ENCODE data around the gene SLC5A2. TPM values are rescaled to one million over a fixed set of nuclear protein-coding genes. Genes with fewer than 3 reads are reported as not detected.

The SLC5A2 gene
- total and polyA plus RNA-seq, 2 of the 13 experiments (the other 11 are each of a cell fraction or from before 2014, with no cell fraction given): 0.24 to 0.97 TPM

DNA sequence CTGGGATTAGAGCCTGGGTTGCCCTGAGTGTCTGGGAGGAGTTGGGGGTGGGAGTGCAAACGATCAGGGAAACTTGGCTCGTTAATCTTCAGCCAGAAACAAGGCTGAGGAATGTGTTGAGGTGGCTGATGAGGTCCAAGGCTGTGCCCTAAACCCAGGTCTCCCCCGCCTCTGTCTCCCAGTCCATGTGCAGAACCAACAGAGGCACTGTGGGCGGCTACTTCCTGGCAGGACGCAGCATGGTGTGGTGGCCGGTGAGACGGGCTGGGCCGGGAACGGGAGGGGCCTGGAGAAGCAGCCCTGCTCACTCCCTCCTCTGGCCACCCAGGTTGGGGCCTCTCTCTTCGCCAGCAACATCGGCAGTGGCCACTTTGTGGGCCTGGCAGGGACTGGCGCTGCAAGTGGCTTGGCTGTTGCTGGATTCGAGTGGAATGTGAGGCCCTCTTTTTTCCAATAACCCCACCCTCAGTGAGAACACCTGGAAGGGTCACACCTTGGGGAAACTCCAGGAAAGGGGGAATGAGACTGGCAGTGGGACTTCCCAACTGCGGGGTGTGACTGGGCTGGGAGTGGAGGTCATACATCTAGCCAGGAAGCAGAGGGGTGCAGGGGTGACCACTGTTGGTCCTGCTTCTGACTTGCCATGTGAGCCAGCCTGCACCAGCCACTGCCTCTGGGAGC lies 1.7 kb downstream of the SLC5A2 start (continued):
- TF ChIP-seq, protein P1, sequence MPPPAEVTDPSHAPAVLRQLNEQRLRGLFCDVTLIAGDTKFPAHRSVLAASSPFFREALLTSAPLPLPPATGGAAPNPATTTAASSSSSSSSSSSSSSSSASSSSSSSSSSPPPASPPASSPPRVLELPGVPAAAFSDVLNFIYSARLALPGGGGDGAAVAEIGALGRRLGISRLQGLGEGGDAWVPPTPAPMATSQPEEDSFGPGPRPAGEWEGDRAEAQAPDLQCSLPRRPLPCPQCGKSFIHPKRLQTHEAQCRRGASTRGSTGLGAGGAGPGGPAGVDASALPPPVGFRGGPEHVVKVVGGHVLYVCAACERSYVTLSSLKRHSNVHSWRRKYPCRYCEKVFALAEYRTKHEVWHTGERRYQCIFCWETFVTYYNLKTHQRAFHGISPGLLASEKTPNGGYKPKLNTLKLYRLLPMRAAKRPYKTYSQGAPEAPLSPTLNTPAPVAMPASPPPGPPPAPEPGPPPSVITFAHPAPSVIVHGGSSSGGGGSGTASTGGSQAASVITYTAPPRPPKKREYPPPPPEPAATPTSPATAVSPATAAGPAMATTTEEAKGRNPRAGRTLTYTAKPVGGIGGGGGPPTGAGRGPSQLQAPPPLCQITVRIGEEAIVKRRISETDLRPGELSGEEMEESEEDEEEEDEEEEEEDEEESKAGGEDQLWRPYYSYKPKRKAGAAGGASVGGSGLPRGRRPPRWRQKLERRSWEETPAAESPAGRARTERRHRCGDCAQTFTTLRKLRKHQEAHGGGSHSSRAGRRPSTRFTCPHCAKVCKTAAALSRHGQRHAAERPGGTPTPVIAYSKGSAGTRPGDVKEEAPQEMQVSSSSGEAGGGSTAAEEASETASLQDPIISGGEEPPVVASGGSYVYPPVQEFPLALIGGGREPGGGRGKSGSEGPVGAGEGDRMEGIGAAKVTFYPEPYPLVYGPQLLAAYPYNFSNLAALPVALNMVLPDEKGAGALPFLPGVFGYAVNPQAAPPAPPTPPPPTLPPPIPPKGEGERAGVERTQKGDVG (CRISPR knock-in tag; IDR thresholded peaks at IDR 0.05; ENCODE audit: borderline replicate concordance): no peak
- TF ChIP-seq NR2F1 (CRISPR knock-in tag; IDR thresholded peaks at IDR 0.05) (peak in 1 of 2 experiments; percentile 8; a peak in 1 of 4 replicates), RNF2 (conservative IDR thresholded peaks at IDR 0.05; ENCODE audit: low read depth) (no peak), ELF1 (CRISPR knock-in tag; IDR thresholded peaks at IDR 0.05) (peak; percentile 82), ZKSCAN8 (CRISPR knock-in tag; IDR thresholded peaks at IDR 0.05; ENCODE audit: borderline replicate concordance) (no peak), CREM (IDR thresholded peaks at IDR 0.05) (peak; percentile 16; the same call in 1 of the 2 replicates), CREM (CRISPR knock-in tag; IDR thresholded peaks at IDR 0.05) (no peak), ZBTB8A (CRISPR knock-in tag; IDR thresholded peaks at IDR 0.05; ENCODE audit: borderline replicate concordance, low read depth) (no peak), ZNF564 (CRISPR knock-in tag; IDR thresholded peaks at IDR 0.05) (no peak), NBN (conservative IDR thresholded peaks at IDR 0.05) (no peak), MAF1 (CRISPR knock-in tag; IDR thresholded peaks at IDR 0.05; ENCODE audit: borderline replicate concordance) (no peak), ZNF746 (CRISPR knock-in tag; IDR thresholded peaks at IDR 0.05) (peak; percentile 49; the same call in 1 of the 2 replicates), HES4 (CRISPR knock-in tag; IDR thresholded peaks at IDR 0.05; ENCODE audit: borderline replicate concordance) (no peak), MAFG (CRISPR knock-in tag; IDR thresholded peaks at IDR 0.05) (no peak), ZNF550 (CRISPR knock-in tag; IDR thresholded peaks at IDR 0.05; ENCODE audit: borderline replicate concordance) (no peak), EZH2 (conservative IDR thresholded peaks at IDR 0.05; ENCODE audit: low read depth, low read length) (no peak)
- TF ChIP-seq, protein P2, sequence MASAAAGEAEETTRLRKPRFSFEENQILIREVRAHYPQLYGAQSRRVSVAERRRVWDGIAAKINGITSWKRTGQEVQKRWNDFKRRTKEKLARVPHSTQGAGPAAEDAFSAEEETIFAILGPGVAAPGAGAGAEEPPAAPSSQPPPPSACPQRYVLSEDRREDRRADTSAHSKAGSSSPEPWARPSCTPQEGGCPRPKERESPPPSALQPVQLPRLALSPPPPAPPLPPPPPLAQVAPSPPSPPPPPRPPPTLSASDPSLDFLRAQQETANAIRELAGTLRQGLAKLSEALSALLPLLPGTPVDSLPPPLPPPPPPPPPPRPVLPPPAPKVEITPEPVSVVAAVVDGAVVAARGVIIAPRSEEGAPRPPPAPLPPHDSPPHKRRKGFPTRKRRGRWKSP (CRISPR knock-in tag; IDR thresholded peaks at IDR 0.05): no peak
- TF ChIP-seq, protein P3, sequence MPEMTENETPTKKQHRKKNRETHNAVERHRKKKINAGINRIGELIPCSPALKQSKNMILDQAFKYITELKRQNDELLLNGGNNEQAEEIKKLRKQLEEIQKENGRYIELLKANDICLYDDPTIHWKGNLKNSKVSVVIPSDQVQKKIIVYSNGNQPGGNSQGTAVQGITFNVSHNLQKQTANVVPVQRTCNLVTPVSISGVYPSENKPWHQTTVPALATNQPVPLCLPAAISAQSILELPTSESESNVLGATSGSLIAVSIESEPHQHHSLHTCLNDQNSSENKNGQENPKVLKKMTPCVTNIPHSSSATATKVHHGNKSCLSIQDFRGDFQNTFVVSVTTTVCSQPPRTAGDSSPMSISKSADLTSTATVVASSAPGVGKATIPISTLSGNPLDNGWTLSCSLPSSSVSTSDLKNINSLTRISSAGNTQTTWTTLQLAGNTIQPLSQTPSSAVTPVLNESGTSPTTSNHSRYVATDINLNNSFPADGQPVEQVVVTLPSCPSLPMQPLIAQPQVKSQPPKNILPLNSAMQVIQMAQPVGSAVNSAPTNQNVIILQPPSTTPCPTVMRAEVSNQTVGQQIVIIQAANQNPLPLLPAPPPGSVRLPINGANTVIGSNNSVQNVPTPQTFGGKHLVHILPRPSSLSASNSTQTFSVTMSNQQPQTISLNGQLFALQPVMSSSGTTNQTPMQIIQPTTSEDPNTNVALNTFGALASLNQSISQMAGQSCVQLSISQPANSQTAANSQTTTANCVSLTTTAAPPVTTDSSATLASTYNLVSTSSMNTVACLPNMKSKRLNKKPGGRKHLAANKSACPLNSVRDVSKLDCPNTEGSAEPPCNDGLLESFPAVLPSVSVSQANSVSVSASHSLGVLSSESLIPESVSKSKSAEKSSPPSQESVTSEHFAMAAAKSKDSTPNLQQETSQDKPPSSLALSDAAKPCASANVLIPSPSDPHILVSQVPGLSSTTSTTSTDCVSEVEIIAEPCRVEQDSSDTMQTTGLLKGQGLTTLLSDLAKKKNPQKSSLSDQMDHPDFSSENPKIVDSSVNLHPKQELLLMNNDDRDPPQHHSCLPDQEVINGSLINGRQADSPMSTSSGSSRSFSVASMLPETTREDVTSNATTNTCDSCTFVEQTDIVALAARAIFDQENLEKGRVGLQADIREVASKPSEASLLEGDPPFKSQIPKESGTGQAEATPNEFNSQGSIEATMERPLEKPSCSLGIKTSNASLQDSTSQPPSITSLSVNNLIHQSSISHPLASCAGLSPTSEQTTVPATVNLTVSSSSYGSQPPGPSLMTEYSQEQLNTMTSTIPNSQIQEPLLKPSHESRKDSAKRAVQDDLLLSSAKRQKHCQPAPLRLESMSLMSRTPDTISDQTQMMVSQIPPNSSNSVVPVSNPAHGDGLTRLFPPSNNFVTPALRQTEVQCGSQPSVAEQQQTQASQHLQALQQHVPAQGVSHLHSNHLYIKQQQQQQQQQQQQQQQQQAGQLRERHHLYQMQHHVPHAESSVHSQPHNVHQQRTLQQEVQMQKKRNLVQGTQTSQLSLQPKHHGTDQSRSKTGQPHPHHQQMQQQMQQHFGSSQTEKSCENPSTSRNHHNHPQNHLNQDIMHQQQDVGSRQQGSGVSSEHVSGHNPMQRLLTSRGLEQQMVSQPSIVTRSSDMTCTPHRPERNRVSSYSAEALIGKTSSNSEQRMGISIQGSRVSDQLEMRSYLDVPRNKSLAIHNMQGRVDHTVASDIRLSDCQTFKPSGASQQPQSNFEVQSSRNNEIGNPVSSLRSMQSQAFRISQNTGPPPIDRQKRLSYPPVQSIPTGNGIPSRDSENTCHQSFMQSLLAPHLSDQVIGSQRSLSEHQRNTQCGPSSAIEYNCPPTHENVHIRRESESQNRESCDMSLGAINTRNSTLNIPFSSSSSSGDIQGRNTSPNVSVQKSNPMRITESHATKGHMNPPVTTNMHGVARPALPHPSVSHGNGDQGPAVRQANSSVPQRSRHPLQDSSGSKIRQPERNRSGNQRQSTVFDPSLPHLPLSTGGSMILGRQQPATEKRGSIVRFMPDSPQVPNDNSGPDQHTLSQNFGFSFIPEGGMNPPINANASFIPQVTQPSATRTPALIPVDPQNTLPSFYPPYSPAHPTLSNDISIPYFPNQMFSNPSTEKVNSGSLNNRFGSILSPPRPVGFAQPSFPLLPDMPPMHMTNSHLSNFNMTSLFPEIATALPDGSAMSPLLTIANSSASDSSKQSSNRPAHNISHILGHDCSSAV (CRISPR knock-in tag; IDR thresholded peaks at IDR 0.05; ENCODE audit: borderline replicate concordance): no peak
